GM18526 (cell line): Measurements from ENCODE around the gene PAQR4.

Experiments
- POLR2A ChIP-seq: IDR thresholded peaks from 3 replicates; pipeline ENCODE4 v1.6.1; 2011; ENCODE audit not compliant: insufficient read length; ENCODE audit errors: extremely low read depth

Gene PAQR4

GRCh38 chr16:3017794-3018506, 48.8 kb downstream of the PAQR4 start, which contains the start of gene CLDN6:
TSS of gene CLDN6 (minus strand) at chr16:3018183. CDS start at chr16:3016021, 2,162 bp downstream.
- TF ChIP-seq POLR2A, result no peak

DNA sequence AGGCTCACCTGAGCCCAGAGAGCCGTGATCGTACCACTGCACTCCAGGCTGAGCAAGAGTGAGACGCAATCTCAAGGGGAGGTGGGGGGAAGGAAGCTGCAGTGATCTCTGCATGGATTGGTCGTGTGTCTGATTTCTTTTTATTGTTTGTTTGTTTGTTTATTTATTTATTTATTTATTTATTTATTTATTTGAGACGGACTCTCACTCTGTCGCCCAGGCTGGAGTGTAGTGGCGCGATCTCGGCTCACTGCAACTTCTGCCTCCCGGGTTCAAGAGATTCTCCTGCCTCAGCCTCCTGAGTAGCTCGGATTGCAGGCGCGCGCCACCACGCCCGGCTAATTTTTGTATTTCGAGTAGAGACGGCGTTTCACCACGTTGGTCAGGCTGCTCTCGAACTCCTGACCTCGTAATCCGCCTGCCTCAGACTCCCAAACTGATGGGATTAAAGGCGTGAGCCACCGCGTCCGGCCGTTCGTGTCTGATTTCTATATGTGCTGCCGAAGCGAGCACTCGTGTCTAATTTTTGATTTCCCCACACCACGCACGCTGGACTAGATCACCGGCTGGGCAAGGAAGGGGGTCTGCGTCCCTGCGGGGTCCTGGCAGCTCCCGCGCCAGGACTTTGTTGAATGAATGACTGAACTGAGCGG, 50.6 kb downstream of the PAQR4 start:
- TF ChIP-seq POLR2A, result no peak

GRCh38 chr16:3020247-3020603, 51.1 kb downstream of the PAQR4 start, which contains the start of gene TNFRSF12A:
TSS of gene TNFRSF12A (plus strand) at chr16:3020368. CDS start at chr16:3020398, 30 bp downstream.
- peak; percentile 79 for TF ChIP-seq POLR2A

DNA sequence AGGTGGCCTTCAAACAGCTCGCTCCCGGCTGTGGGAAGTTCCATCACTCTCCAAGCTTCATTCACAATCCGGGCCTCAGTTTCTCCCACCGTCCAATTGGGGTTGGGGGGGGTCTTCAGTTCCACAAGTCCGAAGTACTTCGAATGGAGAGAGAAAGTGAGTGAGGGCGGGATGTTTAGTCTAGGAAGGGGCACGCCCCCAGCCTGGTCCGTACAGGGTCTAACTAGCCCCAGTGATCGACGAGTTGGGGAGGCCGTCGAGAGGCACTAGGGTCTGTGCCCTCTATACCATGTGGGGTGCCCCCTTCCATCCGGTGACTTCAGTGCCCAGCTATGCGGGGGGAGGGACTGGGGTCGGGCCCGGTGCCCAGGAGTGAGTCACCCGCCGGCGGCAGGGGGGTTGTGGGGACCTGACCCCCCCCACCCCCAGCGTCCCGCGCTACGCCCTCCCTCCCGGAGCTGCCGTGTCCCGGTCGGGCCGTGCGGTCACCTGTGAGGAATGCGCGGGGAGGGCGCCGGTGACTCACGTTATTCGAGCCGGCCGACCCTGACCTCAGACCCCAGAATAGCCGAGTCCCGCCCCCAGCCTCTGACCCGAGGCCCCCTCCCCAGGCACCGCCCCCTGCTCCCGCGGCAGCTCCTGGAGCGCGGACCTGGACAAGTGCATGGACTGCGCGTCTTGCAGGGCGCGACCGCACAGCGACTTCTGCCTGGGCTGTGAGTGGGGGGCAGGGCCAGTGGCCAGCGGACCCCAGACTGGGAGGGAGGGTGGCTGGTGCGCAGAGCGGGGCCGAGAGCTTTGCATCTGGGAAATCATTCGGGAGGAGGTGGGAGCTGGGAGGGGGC, 51.7 kb downstream of the PAQR4 start:
- TF ChIP-seq POLR2A, result no peak

DNA sequence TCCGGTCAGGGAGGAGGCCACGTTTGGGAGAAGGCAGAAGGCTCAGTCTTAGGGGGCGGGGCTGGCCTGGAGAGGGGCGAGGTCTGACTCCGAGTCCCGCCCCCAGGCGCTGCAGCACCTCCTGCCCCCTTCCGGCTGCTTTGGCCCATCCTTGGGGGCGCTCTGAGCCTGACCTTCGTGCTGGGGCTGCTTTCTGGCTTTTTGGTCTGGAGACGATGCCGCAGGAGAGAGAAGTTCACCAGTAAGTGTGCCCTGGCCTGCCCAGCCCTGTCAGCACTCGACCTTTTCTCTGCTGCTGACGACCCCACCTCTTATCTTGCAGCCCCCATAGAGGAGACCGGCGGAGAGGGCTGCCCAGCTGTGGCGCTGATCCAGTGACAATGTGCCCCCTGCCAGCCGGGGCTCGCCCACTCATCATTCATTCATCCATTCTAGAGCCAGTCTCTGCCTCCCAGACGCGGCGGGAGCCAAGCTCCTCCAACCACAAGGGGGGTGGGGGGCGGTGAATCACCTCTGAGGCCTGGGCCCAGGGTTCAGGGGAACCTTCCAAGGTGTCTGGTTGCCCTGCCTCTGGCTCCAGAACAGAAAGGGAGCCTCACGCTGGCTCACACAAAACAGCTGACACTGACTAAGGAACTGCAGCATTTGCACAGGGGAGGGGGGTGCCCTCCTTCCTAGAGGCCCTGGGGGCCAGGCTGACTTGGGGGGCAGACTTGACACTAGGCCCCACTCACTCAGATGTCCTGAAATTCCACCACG, 52.5 kb downstream of the PAQR4 start:
- TF ChIP-seq POLR2A, result no peak

GRCh38 chr16:3022208-3022683, 53.1 kb downstream of the PAQR4 start:
- TF ChIP-seq POLR2A, result no peak

DNA sequence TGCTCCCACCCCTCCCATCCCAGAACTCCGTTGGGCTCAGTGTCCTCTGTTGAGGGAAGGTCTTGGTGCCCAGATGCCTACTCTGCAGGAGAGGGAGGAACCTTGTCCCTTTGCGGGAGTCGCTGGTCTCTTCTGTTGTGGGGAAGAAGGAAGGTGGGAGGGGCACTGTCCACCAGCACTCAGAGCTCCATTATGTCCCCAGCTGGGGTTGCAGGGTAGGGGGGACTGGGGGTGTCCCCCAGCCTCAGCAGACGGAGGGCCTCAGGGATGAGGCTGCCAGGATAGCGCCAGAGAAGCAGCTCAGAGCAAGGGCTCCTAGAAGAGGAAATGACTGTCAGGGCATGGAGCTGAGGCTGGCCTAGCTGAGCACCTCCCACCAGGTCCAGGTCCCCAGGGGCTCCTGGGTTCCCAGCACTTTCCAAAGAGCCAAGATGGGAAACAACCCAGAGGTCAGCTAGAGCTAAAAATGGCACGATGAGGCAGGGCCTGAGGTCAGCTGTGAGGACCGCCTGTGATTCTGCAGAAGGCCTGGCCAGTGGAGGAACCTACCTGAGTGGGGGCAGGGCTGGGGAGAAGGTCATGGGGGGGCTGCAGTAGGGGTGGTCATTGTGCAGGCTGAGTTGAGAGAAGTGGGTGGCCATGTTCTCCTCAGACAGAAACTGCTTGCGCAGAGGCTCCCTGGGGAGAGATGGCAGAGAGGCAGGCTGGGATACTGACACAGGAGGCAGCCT, 53.7 kb downstream of the PAQR4 start:
- TF ChIP-seq POLR2A, result no peak
